AG04449 (cell line): Measurements from ENCODE around the gene ITIH1.

Experiments
- CTCF ChIA-PET: fragments of 350-600 bp; formaldehyde crosslinking; extraction: SDS; loops from one replicate; lab custom pipeline; 2021; ENCODE audit warnings: antibody characterized with exemption; lab: Yijun Ruan, JAX
- POLR2A ChIA-PET: fragments of 400-600, 350-600 bp; formaldehyde crosslinking; extraction: SDS; loops from one replicate; lab custom pipeline; 2020; ENCODE audit warnings: antibody characterized with exemption, inconsistent platforms; lab: Yijun Ruan, JAX
- DNase-seq: peaks from one replicate; pipeline ENCODE4 v3.0.0-alpha.2; 2010; ENCODE audit warnings: low read depth, low spot score
- H3K4me3 ChIP-seq: 2 replicates; pipeline ENCODE4 v1.5.1; 2011; ENCODE audit warnings: low read depth, mild to moderate bottlenecking, control low read depth, low read length
- TF ChIP-seq, protein P1 (sequence below): IDR thresholded peaks from one replicate; pipeline ENCODE4 v1.5.1; 2011; ENCODE audit warnings: mild to moderate bottlenecking, moderate library complexity, low read length, control low read depth, inconsistent platforms; ENCODE audit not compliant: insufficient read depth; ENCODE audit errors: missing control alignments

Gene ITIH1

DNA sequence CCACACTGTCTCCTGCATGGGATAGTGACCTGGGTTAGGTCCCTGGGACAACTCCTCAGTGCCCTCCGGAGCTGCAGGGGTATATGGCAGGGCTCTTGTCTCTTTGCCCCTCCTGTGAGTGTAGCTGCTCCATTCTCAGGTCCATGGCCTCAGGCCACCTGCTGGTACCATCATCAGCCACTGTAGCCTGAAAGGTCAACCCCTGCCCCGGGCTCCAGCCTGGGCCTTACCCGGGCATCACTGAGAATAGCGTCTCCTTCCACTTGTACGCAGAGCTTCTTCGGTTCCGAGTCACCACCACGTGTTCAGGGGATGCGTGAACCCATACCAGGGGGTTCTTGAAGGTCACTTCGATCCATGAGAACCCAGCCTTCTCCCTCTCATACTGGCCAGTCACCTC is 39.3 kb downstream of the ITIH1 start:
- TF ChIP-seq, protein P1, sequence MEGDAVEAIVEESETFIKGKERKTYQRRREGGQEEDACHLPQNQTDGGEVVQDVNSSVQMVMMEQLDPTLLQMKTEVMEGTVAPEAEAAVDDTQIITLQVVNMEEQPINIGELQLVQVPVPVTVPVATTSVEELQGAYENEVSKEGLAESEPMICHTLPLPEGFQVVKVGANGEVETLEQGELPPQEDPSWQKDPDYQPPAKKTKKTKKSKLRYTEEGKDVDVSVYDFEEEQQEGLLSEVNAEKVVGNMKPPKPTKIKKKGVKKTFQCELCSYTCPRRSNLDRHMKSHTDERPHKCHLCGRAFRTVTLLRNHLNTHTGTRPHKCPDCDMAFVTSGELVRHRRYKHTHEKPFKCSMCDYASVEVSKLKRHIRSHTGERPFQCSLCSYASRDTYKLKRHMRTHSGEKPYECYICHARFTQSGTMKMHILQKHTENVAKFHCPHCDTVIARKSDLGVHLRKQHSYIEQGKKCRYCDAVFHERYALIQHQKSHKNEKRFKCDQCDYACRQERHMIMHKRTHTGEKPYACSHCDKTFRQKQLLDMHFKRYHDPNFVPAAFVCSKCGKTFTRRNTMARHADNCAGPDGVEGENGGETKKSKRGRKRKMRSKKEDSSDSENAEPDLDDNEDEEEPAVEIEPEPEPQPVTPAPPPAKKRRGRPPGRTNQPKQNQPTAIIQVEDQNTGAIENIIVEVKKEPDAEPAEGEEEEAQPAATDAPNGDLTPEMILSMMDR = no peak
- no peak for DNase-seq
- CTCF ChIA-PET = interaction anchor here (0.8 kb wide), 1 partner anchor 15 kb away, joined by 3 read pairs; no protein-coding TSS in a partner anchor
- no peak overlapping the region for H3K4me3 ChIP-seq
- POLR2A ChIA-PET = no interaction called here

DNA sequence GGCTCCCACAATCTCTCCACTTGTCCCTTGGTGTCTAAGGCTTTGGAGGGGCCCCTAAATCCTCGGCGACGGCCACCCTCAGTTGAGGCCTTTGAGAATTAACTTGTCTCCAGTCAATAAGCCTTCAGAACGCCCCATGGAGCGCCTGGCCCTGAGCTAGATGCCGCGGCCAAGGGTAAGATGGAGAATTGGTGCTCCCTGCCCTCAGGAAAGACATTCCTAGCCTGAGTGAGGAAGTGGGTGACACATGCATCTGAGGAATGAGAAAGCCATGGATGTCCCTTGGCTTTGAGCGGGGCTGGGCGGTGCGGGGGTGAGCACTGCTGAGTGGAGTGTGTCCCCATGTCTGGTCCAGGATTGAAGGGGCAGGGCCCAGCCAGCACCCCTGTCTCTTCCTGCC is 39.8 kb downstream of the ITIH1 start:
- CTCF ChIA-PET = no interaction called here

DNA sequence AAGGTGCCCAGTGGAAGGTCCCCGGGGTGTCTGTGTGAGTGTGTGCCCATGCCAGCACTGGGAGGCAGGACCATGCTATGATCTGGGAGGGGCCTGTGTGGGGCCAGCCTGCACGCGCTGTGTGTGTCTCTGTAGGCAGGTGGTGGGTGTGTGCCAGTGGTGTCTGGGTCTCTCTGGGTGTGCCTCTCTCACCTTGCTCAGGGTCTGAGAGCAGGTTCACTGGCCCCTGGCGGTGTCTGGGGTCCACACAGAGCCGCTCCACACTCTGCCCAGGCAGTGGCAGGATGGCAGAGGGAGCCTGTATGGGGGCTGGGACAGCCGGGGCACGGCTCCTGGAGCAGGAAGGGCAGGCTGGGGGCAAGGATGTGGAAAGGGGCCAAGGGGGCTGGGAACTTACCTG is 40.5 kb downstream of the ITIH1 start:
- POLR2A ChIA-PET = no interaction called here
- CTCF ChIA-PET = no interaction called here
- H3K4me3 ChIP-seq = no peak overlapping the region
- no peak for DNase-seq
- TF ChIP-seq, protein P1 = no peak

More for the DNA sequence above, 39.8 kb downstream of the ITIH1 start:
- DNase-seq = no peak
- no peak overlapping the region for H3K4me3 ChIP-seq
- TF ChIP-seq, protein P1 = no peak
- POLR2A ChIA-PET = no interaction called here

DNA sequence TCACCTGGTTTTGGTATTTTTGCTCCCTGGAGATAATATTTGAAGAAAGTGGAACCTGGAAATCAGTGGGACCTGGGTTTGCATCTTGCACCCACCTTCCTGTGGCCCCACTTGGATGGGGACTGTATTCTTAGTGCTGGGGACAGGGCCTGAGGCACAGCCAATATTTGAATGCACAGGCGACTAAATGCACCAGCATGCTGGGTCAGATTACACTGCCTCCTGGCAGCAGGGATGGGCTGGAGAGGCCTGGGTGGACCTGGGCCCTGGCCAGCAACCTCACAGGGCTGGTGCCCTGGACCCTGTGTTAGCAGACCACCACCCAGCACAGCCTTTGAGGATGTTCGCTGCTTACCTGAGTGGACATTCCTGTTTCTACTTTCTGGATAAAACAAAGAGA is 42.5 kb downstream of the ITIH1 start:
- ChIA-PET CTCF (interaction anchor here (0.6 to 1.5 kb wide), 3 partner anchors 14 to 405 kb away, joined by 3 to 8 read pairs (median 4); partner anchors contain the start of gene MUSTN1), POLR2A (no interaction called here)
- H3K4me3 ChIP-seq = no peak overlapping the region
- DNase-seq = no peak
- TF ChIP-seq, protein P1 = no peak

DNA sequence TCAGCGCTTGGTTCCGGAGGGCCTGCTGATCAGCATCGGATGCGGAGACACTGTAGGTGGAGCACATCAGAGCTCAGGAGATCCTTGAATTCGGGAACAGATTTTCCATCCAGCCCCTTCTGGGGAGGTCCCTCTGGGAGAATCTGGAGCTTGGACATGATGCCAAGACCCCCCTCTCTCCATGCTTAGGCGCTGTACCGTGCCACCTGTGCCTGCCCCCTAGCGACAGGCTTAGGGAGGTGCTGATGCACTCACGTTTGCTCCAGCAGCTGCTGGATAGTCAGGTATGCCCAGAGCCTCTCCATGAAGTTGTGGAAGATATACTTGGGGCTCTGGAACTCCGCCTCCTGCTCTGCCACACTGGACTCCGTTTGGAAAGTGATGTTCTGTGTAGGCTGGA is 43.3 kb downstream of the ITIH1 start:
- DNase-seq = no peak
- ChIA-PET CTCF (interaction anchor here (0.6 to 2.2 kb wide), 13 partner anchors 8 to 464 kb away, joined by 3 to 10 read pairs (median 3); partner anchors contain the start of genes ITIH3 and MUSTN1), POLR2A (interaction anchor here (0.5 kb wide), 1 partner anchor 527 kb away, joined by 3 read pairs; the partner anchor contains the start of gene DCP1A)

DNA sequence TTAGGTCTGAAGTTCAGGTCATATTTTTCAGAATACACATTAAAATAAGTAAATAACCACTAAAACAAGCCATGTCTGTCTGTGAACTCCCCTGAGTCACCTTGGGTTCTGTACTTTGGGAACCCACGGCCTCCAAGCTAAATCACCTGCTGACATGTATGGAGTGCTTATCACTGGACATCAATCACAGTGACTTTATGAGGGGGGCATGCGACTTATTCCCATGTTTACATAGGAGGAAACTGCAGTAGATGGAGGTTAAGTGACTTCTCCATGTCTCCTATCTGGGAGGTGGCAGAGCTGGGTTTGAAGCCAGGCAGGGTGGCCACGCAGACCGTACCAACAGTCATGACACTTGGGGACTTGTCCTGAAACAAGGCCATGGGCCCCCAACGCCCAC is 45.0 kb downstream of the ITIH1 start:
- no peak for DNase-seq
- POLR2A ChIA-PET = no interaction called here
- no peak overlapping the region for H3K4me3 ChIP-seq
- TF ChIP-seq, protein P1 = no peak
- CTCF ChIA-PET = interaction anchor here (1.0 to 2.2 kb wide), 3 partner anchors 10 to 114 kb away, joined by 4 to 10 read pairs (median 7); partner anchors contain the start of gene ITIH3

More for the DNA sequence above, 43.3 kb downstream of the ITIH1 start:
- TF ChIP-seq, protein P1 = peak; percentile 72
- H3K4me3 ChIP-seq = no peak overlapping the region
